ENCODE results near the gene MUC20. TPM values are rescaled to one million over a fixed set of nuclear protein-coding genes. Genes with fewer than 3 reads are reported as not detected.
A peak's percentile ranks its signal among the peaks of the same experiment; 100 is the strongest.

Gene MUC20
- total RNA-seq, 2 donors from 2014 or later, result 3.8 to 14.4 TPM

- peaks cover 47% of the 10 kb centered on the region for H3K27me3 Mint-ChIP-seq
- H3K4me1 Mint-ChIP-seq, result peaks cover 6% of the 10 kb centered on the region
- no peak for ATAC-seq (replicated peaks)
- no peak overlapping the region for H3K27ac Mint-ChIP-seq
- no peak overlapping the region for H3K4me3 Mint-ChIP-seq
- H3K36me3 Mint-ChIP-seq (ENCODE audit: low read depth), result no peaks in the 10 kb centered on the region
- H3K9me3 Mint-ChIP-seq, result no peaks in the 10 kb centered on the region
These were observed 39.8 kb downstream of the MUC20 start for GRCh38 chr3:195760345-195761122.

DNA sequence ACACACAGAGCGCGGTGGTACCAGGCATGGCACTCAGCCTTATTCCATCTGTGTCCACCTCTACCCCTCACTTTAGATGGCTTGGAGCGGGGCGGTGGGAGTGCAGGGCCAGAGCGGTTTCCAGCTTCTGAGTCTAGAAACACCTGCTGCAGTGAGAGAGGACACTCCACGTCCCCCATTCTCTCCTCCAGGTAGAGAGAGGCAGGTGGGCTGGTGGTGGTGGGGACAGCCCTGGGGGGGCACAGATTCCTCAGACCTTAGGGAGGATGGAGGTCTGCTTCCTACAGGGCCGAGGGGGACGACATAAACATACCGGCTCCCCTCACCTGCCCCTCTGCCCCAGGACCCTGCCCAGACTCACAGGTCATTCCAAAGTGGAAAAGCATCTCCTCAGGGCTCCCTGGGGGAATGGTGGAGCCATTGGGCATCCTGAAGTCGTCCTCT lies 40.4 kb downstream of the MUC20 start:
- peaks cover 47% of the 10 kb centered on the region for H3K27me3 Mint-ChIP-seq

DNA sequence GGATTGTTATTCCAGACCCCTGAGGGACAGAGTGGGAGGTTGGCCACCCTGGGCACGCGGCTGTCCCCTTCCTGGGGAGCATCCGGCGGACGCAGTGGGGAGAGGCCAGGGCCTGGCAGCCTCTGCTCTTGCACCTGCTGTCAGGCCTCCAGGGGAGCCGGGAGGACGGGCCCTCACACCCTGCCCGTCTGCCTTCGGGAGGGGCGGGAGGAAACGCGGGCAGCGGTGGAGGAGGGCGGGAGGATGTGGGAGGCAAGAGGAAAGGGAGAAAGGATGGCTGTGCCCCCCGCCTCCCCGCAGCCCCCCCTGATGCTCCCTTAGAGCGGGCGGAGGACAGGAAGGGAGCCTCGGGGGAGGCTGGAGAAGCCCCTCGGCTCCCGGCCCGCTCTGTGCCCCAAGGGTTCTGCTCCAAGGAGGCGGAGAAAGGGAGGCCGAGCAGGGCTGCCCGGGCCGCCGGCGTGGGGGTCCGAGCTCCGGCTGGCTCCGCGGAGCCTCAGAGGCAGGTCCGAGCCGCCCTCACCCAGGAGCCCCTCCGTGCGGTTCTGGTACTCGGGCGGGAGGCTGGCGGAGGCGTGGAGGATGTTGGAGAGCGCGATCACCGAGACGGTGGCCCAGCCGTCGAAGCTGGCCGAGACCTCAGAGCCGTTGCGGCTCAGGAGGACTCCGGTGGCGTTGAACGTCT lies 40.9 kb downstream of the MUC20 start:
- H3K4me1 Mint-ChIP-seq, result peaks cover 5% of the 10 kb centered on the region
- ATAC-seq (replicated peaks), result peak; percentile 44
- peaks cover 47% of the 10 kb centered on the region for H3K27me3 Mint-ChIP-seq
- no peaks in the 10 kb centered on the region for H3K36me3 Mint-ChIP-seq (ENCODE audit: low read depth)
- H3K27ac Mint-ChIP-seq, result no peak overlapping the region
- no peaks in the 10 kb centered on the region for H3K9me3 Mint-ChIP-seq
- no peak overlapping the region for H3K4me3 Mint-ChIP-seq

More for the DNA sequence above, 40.4 kb downstream of the MUC20 start:
- Mint-ChIP-seq H3K4me3 (no peak overlapping the region), H3K9me3 (no peaks in the 10 kb centered on the region), H3K4me1 (peaks cover 6% of the 10 kb centered on the region), H3K36me3 (ENCODE audit: low read depth) (no peaks in the 10 kb centered on the region), H3K27ac (no peak overlapping the region)
- no peak for ATAC-seq (replicated peaks)

DNA sequence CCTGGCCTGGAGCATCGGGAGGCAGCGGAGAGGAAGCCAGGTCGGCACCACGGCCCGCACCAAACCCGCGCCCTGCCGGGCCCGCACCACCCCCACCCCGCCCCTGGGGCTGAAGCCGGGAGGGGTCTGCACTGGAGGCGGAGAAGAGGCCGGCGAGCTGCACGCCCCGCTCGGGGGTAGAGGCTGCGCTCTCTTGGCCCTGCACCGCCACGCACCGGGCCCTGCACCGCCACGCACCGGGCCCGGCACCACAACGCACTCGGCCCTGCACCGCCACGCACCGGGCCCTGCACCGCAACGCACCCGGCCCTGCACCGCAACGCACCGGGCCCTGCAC lies 41.4 kb downstream of the MUC20 start:
- Mint-ChIP-seq H3K27me3 (peaks cover 43% of the 10 kb centered on the region), H3K4me3 (no peak overlapping the region)
- ATAC-seq (replicated peaks), result no peak

DNA sequence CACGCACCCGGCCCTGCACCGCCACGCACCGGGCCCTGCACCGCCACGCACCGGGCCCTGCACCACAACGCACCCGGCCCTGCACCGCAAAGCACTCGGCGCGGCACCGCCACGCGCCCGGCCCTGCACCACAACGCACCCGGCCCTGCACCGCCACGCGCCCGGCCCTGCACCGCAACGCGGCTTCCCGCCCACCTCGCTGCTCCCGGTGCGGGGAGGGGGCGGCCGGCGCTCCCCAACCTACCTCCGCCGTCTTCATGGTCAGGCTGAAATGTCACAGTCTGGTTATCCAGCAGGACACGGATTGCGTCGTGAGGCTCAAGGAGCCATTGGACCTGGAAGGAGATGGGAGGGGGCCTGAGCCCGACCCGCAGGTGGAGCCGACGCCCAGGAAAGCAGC lies 41.8 kb downstream of the MUC20 start:
- Mint-ChIP-seq H3K4me1 (no peaks in the 10 kb centered on the region), H3K36me3 (ENCODE audit: low read depth) (no peaks in the 10 kb centered on the region), H3K27ac (no peak overlapping the region), H3K9me3 (no peaks in the 10 kb centered on the region), H3K4me3 (no peak overlapping the region), H3K27me3 (peaks cover 43% of the 10 kb centered on the region)
- no peak for ATAC-seq (replicated peaks)

More for the DNA sequence above, 41.4 kb downstream of the MUC20 start:
- Mint-ChIP-seq H3K27ac (no peak overlapping the region), H3K36me3 (ENCODE audit: low read depth) (no peaks in the 10 kb centered on the region), H3K9me3 (no peaks in the 10 kb centered on the region), H3K4me1 (no peaks in the 10 kb centered on the region)

GRCh38 chr3:195763076-195763830 lies 42.5 kb downstream of the MUC20 start:
- Mint-ChIP-seq H3K36me3 (ENCODE audit: low read depth) (no peaks in the 10 kb centered on the region), H3K4me3 (no peak overlapping the region), H3K4me1 (no peaks in the 10 kb centered on the region), H3K27me3 (peaks cover 39% of the 10 kb centered on the region), H3K9me3 (no peaks in the 10 kb centered on the region), H3K27ac (no peak overlapping the region)
- ATAC-seq (replicated peaks), result no peak

DNA sequence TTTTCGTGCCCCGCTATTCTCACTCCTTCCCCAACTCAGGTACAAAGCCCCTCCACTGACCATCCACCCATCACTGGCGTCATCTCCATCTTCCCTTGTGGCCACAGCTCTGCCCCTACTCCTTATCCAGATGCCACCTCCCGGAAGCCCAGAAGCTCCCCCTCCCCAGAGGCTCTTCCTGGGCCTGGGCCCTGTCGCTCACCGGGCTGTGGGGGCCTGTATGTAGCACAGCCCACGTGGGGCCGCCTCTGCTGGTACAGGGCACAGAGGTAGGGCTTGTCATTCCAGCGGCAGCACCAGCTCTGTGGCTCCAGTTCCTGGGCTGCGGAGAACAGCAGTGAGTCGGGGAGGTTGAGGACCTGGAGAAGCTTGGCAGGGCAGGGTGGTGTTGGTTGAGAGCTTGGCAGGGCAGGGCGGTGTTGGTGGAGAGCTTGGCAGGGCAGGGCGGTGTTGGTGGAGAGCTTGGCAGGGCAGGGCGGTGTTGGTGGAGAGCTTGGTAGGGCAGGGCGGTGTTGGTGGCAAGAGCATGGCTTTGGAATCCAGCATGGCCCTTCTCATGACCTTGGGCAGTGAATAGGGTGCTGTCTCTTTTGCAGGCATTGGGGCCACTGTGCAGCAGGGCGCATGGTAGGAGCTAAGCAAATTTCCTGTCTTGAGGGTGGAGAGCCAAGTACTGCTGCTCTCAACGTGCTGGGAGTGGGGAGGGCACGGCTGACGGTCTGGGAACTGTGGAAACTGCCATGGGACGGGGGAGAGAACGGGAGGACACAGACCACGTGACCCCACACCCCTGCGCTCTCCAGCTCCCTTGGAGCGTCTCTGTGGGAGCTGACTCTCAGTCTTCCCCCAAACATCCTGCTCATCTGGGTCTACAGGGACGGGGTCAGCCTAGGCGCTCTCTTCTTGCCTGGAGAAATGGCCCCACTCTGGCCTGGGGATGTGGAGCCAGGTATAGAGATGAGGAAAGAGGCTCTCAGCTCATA lies 43.4 kb downstream of the MUC20 start:
- Mint-ChIP-seq H3K4me3 (no peak overlapping the region), H3K27ac (no peak overlapping the region)

GRCh38 chr3:195764961-195765706 lies 44.4 kb downstream of the MUC20 start:
- Mint-ChIP-seq H3K36me3 (ENCODE audit: low read depth) (no peaks in the 10 kb centered on the region), H3K4me3 (no peak overlapping the region), H3K9me3 (no peaks in the 10 kb centered on the region), H3K27ac (no peak overlapping the region), H3K4me1 (no peaks in the 10 kb centered on the region), H3K27me3 (peaks cover 29% of the 10 kb centered on the region)
- ATAC-seq (replicated peaks), result no peak

More for the DNA sequence above, 43.4 kb downstream of the MUC20 start:
- Mint-ChIP-seq H3K36me3 (ENCODE audit: low read depth) (no peaks in the 10 kb centered on the region), H3K9me3 (no peaks in the 10 kb centered on the region), H3K4me1 (no peaks in the 10 kb centered on the region), H3K27me3 (peaks cover 37% of the 10 kb centered on the region)
- no peak for ATAC-seq (replicated peaks)

GRCh38 chr3:195766671-195767070 lies 45.9 kb downstream of the MUC20 start:
- H3K36me3 Mint-ChIP-seq (ENCODE audit: low read depth), result no peaks in the 10 kb centered on the region
- H3K9me3 Mint-ChIP-seq, result no peaks in the 10 kb centered on the region
- no peak overlapping the region for H3K4me3 Mint-ChIP-seq
- H3K4me1 Mint-ChIP-seq, result no peaks in the 10 kb centered on the region
- ATAC-seq (replicated peaks), result no peak
- H3K27me3 Mint-ChIP-seq, result peaks cover 16% of the 10 kb centered on the region
- H3K27ac Mint-ChIP-seq, result no peak overlapping the region

GRCh38 chr3:195767792-195768191 lies 47.0 kb downstream of the MUC20 start:
- Mint-ChIP-seq H3K4me1 (no peaks in the 10 kb centered on the region), H3K27me3 (peaks cover 16% of the 10 kb centered on the region), H3K36me3 (ENCODE audit: low read depth) (no peaks in the 10 kb centered on the region), H3K9me3 (no peaks in the 10 kb centered on the region), H3K27ac (no peak overlapping the region), H3K4me3 (no peak overlapping the region)
- no peak for ATAC-seq (replicated peaks)

- Mint-ChIP-seq H3K27ac (no peak overlapping the region), H3K36me3 (ENCODE audit: low read depth) (no peaks in the 10 kb centered on the region), H3K9me3 (no peaks in the 10 kb centered on the region), H3K4me3 (no peak overlapping the region), H3K27me3 (peaks cover 12% of the 10 kb centered on the region), H3K4me1 (no peaks in the 10 kb centered on the region)
- no peak for ATAC-seq (replicated peaks)
These were observed 47.6 kb downstream of the MUC20 start for GRCh38 chr3:195768414-195768813.

DNA sequence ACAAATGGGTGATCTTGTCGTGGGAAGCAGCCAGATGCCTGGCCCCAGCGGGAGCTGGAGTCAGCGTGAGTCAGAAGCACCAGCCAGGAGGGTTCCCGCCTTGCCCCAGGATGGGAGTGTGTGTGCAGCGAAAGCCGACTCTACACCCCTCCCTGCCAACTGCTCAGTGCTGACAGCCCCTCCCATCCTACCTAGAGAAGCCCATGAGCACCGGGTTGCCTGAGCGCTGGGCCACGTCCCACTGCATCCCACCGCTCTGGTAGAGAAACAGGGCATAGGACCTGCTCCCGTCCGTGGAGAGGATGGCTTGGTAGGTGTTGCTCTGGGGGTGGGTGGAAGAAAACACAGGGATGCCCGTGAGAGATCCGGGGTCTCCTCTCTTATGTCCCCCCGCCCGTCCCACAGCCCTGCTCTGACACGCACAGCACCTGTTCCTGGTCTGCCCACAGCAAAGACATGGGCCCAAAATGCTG lies 48.1 kb downstream of the MUC20 start:
- Mint-ChIP-seq H3K27ac (no peak overlapping the region), H3K9me3 (no peaks in the 10 kb centered on the region), H3K36me3 (ENCODE audit: low read depth) (no peaks in the 10 kb centered on the region), H3K27me3 (peaks cover 9% of the 10 kb centered on the region), H3K4me1 (no peaks in the 10 kb centered on the region), H3K4me3 (no peak overlapping the region)
- ATAC-seq (replicated peaks), result no peak

DNA sequence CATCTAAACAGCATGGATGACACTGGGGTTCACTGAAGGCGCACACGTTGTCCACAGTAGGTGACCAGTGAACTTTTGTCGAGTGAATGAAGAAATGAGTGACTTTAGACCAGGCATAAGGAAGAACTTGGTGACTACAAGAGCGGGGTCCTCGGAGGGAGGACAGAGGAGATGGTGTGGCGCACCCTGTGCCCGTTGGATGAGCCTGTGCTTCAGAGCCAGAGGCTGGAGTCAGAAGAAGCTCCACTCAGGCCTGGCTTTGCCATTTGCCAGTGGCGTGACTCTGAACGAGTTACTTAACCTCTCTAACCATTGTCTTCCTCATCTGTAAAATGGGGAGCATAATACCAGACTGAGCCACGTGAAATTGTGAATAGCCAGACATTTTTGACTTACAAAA lies 48.8 kb downstream of the MUC20 start:
- Mint-ChIP-seq H3K4me3 (no peak overlapping the region), H3K4me1 (no peaks in the 10 kb centered on the region), H3K36me3 (ENCODE audit: low read depth) (no peaks in the 10 kb centered on the region), H3K9me3 (no peaks in the 10 kb centered on the region), H3K27ac (no peak overlapping the region), H3K27me3 (peaks cover 2% of the 10 kb centered on the region)
- no peak for ATAC-seq (replicated peaks)
